Upper lobe of left lung (tissue), 6 donors: ENCODE results near the gene MIS18BP1. TPM values are rescaled to one million over a fixed set of nuclear protein-coding genes. Genes with fewer than 3 reads are reported as not detected.

Experiments used
- ATAC-seq, 2 donors: fragments of 200-7000 bp; cut with Tn5 transposase; one replicate each; pipeline ENCODE4 v1.9.1; 2022; ENCODE audit warnings: mild to moderate bottlenecking in 2 of 2, moderate library complexity in 2 of 2; ENCODE audit not compliant: low FRiP score in 2 of 2
- DNase-seq, 2 donors: peaks; one replicate each; pipeline ENCODE4 v3.0.0-alpha.2; 2019 to 2020
- H3K27ac ChIP-seq, 4 donors: fragments of 200-600 bp; sonication (generic); one replicate each; pipeline ENCODE4 v1.5.1; 2016 to 2019
- H3K27me3 ChIP-seq, 4 donors: fragments of 200-600 bp; sonication (generic); one replicate each; pipeline ENCODE4 v1.5.1; 2017 to 2019
- H3K36me3 ChIP-seq, 4 donors: fragments of 200-600 bp; sonication (generic); one replicate each; pipeline ENCODE4 v1.5.1; 2016 to 2019
- H3K4me1 ChIP-seq, 4 donors: fragments of 200-600 bp; sonication (generic); one replicate each; pipeline ENCODE4 v1.5.1; 2018 to 2019
- H3K4me3 ChIP-seq, 4 donors: fragments of 200-600 bp; sonication (generic); one replicate each; pipeline ENCODE4 v1.5.1; 2017 to 2019; ENCODE audit warnings: mild to moderate bottlenecking in 2 of 4, moderate library complexity in 1 of 4
- H3K9me3 ChIP-seq, 4 donors: fragments of 200-600 bp; sonication (generic); one replicate each; pipeline ENCODE4 v1.5.1; 2018 to 2019
- EP300 ChIP-seq, 4 donors: sonication (generic); formaldehyde crosslinking; IDR thresholded peaks; one replicate each; pipeline ENCODE4 v1.5.1; 2017; ENCODE audit warnings: antibody characterized with exemption in 4 of 4, control low read depth in 2 of 4
- POLR2A ChIP-seq, 4 donors: fragments of 450-650 bp; IDR thresholded peaks; one replicate each; pipeline ENCODE4 v1.5.1; 2016 to 2017; ENCODE audit warnings: antibody characterized with exemption in 4 of 4, mild to moderate bottlenecking in 2 of 4
- POLR2AphosphoS5 ChIP-seq, 2 donors: sonication (generic); formaldehyde crosslinking; IDR thresholded peaks; one replicate each; pipeline ENCODE4 v1.5.1; 2017; ENCODE audit warnings: antibody characterized with exemption in 2 of 2
- WGBS, 2 donors: methylation state at CpG; one replicate each; pipeline ENCODE4 v1.1.5; 2017 to 2018; 5-methylcytosine and 5-hydroxymethylcytosine counted together
- total RNA-seq, 6 donors: library from RNA; depleted of rRNA in 4 of 6; stranded (reverse); fragments of >200 nt in 4 of 6; gene quantifications; one replicate each; pipeline versions ENCODE4 v1.1.0 to v1.2.1, GENCODE V29; 2016 to 2021
- TF ChIP-seq, protein P1 (sequence below), 6 experiments: fragments of 450-650 bp in 4 of 6; fragments of 200-600 bp in 2 of 6; sonication (generic) in 2 of 6; IDR thresholded peaks; one replicate each; pipeline ENCODE4 v1.5.1; 2016 to 2019; ENCODE audit warnings: antibody characterized with exemption in 6 of 6
- donor health status: DM: no; HTN: no; CAD: no; lungs with moderate emphysema.
- donor health status: DM: no; HTN: yes; CAD: no; lungs with severe emphysema.

Gene MIS18BP1
- total RNA-seq, 6 donors from 2014 or later: 19.2 to 58.7 (median 30.5) TPM

- Histone ChIP-seq H3K9me3 (no peaks in the 10 kb centered on the region), H3K27me3 (no peaks in the 10 kb centered on the region), H3K27ac (no peak overlapping the region), H3K4me3 (no peak overlapping the region), H3K36me3 (no peaks in the 10 kb centered on the region), H3K4me1 (no peaks in the 10 kb centered on the region)
- ATAC-seq (no peak), DNase-seq (no peak)
- no peak for TF ChIP-seq POLR2A (IDR thresholded peaks at IDR 0.05)
- TF ChIP-seq EP300 (IDR thresholded peaks at IDR 0.05): no peak
- TF ChIP-seq, protein P1, sequence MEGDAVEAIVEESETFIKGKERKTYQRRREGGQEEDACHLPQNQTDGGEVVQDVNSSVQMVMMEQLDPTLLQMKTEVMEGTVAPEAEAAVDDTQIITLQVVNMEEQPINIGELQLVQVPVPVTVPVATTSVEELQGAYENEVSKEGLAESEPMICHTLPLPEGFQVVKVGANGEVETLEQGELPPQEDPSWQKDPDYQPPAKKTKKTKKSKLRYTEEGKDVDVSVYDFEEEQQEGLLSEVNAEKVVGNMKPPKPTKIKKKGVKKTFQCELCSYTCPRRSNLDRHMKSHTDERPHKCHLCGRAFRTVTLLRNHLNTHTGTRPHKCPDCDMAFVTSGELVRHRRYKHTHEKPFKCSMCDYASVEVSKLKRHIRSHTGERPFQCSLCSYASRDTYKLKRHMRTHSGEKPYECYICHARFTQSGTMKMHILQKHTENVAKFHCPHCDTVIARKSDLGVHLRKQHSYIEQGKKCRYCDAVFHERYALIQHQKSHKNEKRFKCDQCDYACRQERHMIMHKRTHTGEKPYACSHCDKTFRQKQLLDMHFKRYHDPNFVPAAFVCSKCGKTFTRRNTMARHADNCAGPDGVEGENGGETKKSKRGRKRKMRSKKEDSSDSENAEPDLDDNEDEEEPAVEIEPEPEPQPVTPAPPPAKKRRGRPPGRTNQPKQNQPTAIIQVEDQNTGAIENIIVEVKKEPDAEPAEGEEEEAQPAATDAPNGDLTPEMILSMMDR (IDR thresholded peaks at IDR 0.05): no peak
- TF ChIP-seq POLR2AphosphoS5 (IDR thresholded peaks at IDR 0.05): no peak
- 88% methylated on average over 4 of the region's 4 CpGs for WGBS, 2 donors
Measured at GRCh38 chr14:45194964-45195363, 58.0 kb downstream of the MIS18BP1 start.

DNA sequence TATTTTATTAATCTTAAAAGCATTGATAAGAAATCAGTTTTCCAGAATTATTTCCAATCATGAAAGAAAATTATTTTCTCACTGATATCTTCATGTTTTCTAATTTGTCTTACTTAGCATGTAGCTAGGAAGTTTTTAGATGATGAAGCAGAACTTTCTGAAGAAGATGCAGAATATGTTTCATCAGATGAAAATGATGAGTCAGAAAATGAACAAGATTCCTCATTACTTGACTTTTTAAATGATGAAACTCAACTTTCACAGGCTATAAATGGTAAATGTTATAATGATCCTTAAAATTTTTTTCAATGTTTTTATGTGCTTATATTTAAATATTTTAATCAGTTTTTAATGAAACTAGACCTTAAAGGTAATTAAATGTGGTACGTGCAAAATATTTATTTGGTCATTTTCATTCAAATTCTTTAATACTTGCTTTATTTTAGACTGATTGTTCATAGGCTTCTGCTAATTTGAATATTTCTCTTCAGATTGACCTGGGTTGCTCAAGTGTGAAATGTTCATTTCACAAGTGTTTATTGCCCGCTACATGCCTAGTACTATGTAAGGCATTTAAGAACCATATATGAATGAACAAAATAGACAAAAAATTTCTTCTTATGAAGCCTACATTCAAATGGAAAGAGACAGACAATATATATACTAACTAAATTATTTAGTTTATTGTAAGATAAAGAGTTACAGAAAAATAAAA is 67.7 kb downstream of the MIS18BP1 start:
- TF ChIP-seq POLR2A (IDR thresholded peaks at IDR 0.05): no peak
- TF ChIP-seq EP300 (IDR thresholded peaks at IDR 0.05): no peak
- no peak for TF ChIP-seq POLR2AphosphoS5 (IDR thresholded peaks at IDR 0.05)
- peaks cover 0 to 7% (median 3%) of the 10 kb centered on the region in 4 donors for H3K36me3 ChIP-seq
- no peak overlapping the region for H3K4me3 ChIP-seq
- no peaks in the 10 kb centered on the region for H3K4me1 ChIP-seq
- ATAC-seq (no peak), DNase-seq (no peak)
- no peaks in the 10 kb centered on the region for H3K9me3 ChIP-seq
- no peak overlapping the region for H3K27ac ChIP-seq
- WGBS, 2 donors: 93 to 100% methylated on average over 2 of the region's 2 CpGs
- no peaks in the 10 kb centered on the region for H3K27me3 ChIP-seq

GRCh38 chr14:45181806-45182205 is 71.2 kb downstream of the MIS18BP1 start:
- no peaks in the 10 kb centered on the region for H3K27me3 ChIP-seq
- H3K9me3 ChIP-seq: no peaks in the 10 kb centered on the region
- H3K4me3 ChIP-seq: no peak overlapping the region
- H3K4me1 ChIP-seq: no peaks in the 10 kb centered on the region
- DNase-seq: no peak
- H3K36me3 ChIP-seq: no peaks in the 10 kb centered on the region
- no peak overlapping the region for H3K27ac ChIP-seq
- 87% methylated on average over 3 of the region's 3 CpGs for WGBS, 2 donors
- no peak for ATAC-seq
- TF ChIP-seq POLR2AphosphoS5 (IDR thresholded peaks at IDR 0.05) (no peak), EP300 (IDR thresholded peaks at IDR 0.05) (no peak), POLR2A (IDR thresholded peaks at IDR 0.05) (no peak)
- TF ChIP-seq, protein P1 (IDR thresholded peaks at IDR 0.05): no peak

DNA sequence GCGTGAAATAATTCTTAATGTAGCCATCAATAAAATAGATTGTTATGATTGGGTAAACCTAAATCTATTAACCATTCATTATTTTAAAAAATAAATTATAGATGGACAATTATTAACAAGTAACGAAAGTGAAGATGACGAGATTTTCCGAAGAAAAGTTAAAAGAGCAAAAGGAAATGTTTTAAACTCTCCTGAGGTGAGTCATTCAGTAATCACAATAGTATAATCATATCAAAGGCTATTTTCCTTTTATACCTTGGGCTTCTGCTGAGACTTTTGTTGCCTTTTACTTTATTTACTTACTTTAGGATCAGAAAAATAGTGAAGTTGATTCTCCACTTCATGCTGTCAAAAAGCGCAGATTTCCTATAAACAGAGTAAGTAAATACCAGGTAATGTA is 71.7 kb downstream of the MIS18BP1 start:
- no peak overlapping the region for H3K27ac ChIP-seq
- TF ChIP-seq EP300 (IDR thresholded peaks at IDR 0.05) (no peak), POLR2A (IDR thresholded peaks at IDR 0.05) (no peak), POLR2AphosphoS5 (IDR thresholded peaks at IDR 0.05) (no peak)
- TF ChIP-seq, protein P1 (IDR thresholded peaks at IDR 0.05): no peak
- WGBS, 2 donors: 96 to 98% methylated on average over 5 of the region's 5 CpGs
- H3K36me3 ChIP-seq: no peaks in the 10 kb centered on the region
- no peak overlapping the region for H3K4me3 ChIP-seq
- DNase-seq: no peak
- no peak for ATAC-seq
- no peaks in the 10 kb centered on the region for H3K9me3 ChIP-seq
- H3K27me3 ChIP-seq: no peaks in the 10 kb centered on the region
- H3K4me1 ChIP-seq: no peaks in the 10 kb centered on the region

DNA sequence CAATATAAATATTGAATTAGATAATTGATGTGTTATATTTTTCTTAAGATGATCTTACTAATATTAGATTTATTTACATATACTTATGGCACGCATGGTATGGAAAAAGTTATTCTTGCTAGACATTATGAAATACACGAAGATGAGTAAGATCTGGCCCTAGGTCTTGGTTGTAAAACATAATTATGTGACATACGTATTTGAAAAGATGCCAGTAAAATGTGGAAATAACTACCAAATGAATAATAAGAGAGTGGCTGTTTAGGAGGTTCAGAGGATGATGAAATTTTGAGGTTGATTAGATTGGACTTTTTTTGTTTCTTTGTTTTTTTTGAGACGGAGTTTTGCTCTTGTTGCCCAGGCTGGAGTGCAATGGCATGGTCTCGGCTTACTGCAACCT is 75.9 kb downstream of the MIS18BP1 start:
- Histone ChIP-seq H3K4me3 (no peak overlapping the region), H3K36me3 (no peaks in the 10 kb centered on the region), H3K27me3 (no peaks in the 10 kb centered on the region), H3K27ac (no peak overlapping the region), H3K9me3 (no peaks in the 10 kb centered on the region), H3K4me1 (no peaks in the 10 kb centered on the region)
- 69 to 76% methylated on average over 5 of the region's 5 CpGs for WGBS, 2 donors
- no peak for DNase-seq
- TF ChIP-seq, protein P1 (IDR thresholded peaks at IDR 0.05): no peak
- no peak for TF ChIP-seq EP300 (IDR thresholded peaks at IDR 0.05)
- no peak for TF ChIP-seq POLR2AphosphoS5 (IDR thresholded peaks at IDR 0.05)
- no peak for TF ChIP-seq POLR2A (IDR thresholded peaks at IDR 0.05)
- ATAC-seq: no peak
